ENCODE results near the gene ZNF595.
"Not testable (repeated sequence)": the region's sequence is repeated elsewhere in the genome, so short reads cannot be mapped to it uniquely, and the experiment has no call there.

ZNF595 gene

GRCh38 chr4:71830-72229, 18.7 kb downstream of the ZNF595 start:
- DNase-seq (ENCODE audit: extremely low read depth, low read depth): no peak
- no peak for TF ChIP-seq CTCF (IDR thresholded peaks at IDR 0.05; ENCODE audit: low read depth, low read length)

GRCh38 chr4:85951-86350, 32.8 kb downstream of the ZNF595 start:
- DNase-seq (ENCODE audit: extremely low read depth, low read depth): no peak
- no peak for TF ChIP-seq CTCF (IDR thresholded peaks at IDR 0.05; ENCODE audit: low read depth, low read length)

GRCh38 chr4:86559-87324, 33.6 kb downstream of the ZNF595 start:
- not testable (repeated sequence) for DNase-seq (ENCODE audit: extremely low read depth, low read depth)

- no peak for DNase-seq (ENCODE audit: extremely low read depth, low read depth)
- no peak for TF ChIP-seq CTCF (IDR thresholded peaks at IDR 0.05; ENCODE audit: low read depth, low read length)
Measured at GRCh38 chr4:98386-98785, 45.3 kb downstream of the ZNF595 start.

GRCh38 chr4:99863-100262, 46.7 kb downstream of the ZNF595 start:
- DNase-seq (ENCODE audit: extremely low read depth, low read depth): no peak
- no peak for TF ChIP-seq CTCF (IDR thresholded peaks at IDR 0.05; ENCODE audit: low read depth, low read length)

- TF ChIP-seq CTCF (IDR thresholded peaks at IDR 0.05; ENCODE audit: low read depth, low read length): no peak
- no peak for DNase-seq (ENCODE audit: extremely low read depth, low read depth)
Measured at GRCh38 chr4:107083-107443, 53.9 kb downstream of the ZNF595 start.

- TF ChIP-seq CTCF (IDR thresholded peaks at IDR 0.05; ENCODE audit: low read depth, low read length): no peak
- no peak for DNase-seq (ENCODE audit: extremely low read depth, low read depth)
Measured at GRCh38 chr4:107444-108429, 54.6 kb downstream of the ZNF595 start.

All from AG09319 (cell line).